DOHH2 (cell line): ENCODE data around the gene DOK6.

Experiments used
- H3F3A ChIP-seq: fragments of 200-600 bp; sonication (generic), shearing (Covaris generic); 2 replicates; pipeline ENCODE4 v1.6.0; 2016; ENCODE audit warnings: antibody characterized with exemption, mild to moderate bottlenecking; ENCODE audit not compliant: control insufficient read depth, insufficient read depth
- H3K27ac ChIP-seq: fragments of 200-600 bp; sonication (generic); 2 replicates; pipeline ENCODE4 v1.5.1; 2014; ENCODE audit warnings: low read depth, mild to moderate bottlenecking, low read length, moderate library complexity
- H3K27me3 ChIP-seq: fragments of 200-600 bp; sonication (generic); 2 replicates; pipeline ENCODE4 v1.6.1; 2014; ENCODE audit warnings: mild to moderate bottlenecking, low read length, mixed read lengths; ENCODE audit not compliant: control insufficient read depth
- H3K36me3 ChIP-seq: fragments of 200-600 bp; sonication (generic); 2 replicates; pipeline ENCODE4 v1.6.1; 2014; ENCODE audit warnings: mild to moderate bottlenecking, low read length, moderate library complexity, mixed read lengths; ENCODE audit not compliant: control insufficient read depth
- H3K4me1 ChIP-seq: fragments of 200-600 bp; sonication (generic); 2 replicates; pipeline ENCODE4 v1.6.1; 2014; ENCODE audit warnings: mild to moderate bottlenecking, low read length, mixed read lengths; ENCODE audit not compliant: control insufficient read depth
- H3K4me2 ChIP-seq: fragments of 200-600 bp; sonication (generic); 2 replicates; pipeline ENCODE4 v1.6.0; 2014; ENCODE audit warnings: mild to moderate bottlenecking, low read length, moderate library complexity
- H3K4me3 ChIP-seq: fragments of 200-600 bp; sonication (generic); 2 replicates; pipeline ENCODE4 v1.5.1; 2014; ENCODE audit warnings: mild to moderate bottlenecking, low read length, mixed read lengths
- H3K79me2 ChIP-seq: fragments of 200-600 bp; sonication (generic); 2 replicates; pipeline ENCODE4 v1.6.1; 2014; ENCODE audit warnings: mild to moderate bottlenecking, low read length, mixed read lengths; ENCODE audit not compliant: control insufficient read depth
- H3K9me2 ChIP-seq: fragments of 200-600 bp; sonication (generic); replicated peaks from 2 replicates; pipeline ENCODE4 v1.6.1; 2014; ENCODE audit warnings: mild to moderate bottlenecking, low read length, mixed read lengths; ENCODE audit not compliant: control insufficient read depth
- H3K9me3 ChIP-seq: fragments of 200-600 bp; sonication (generic); 2 replicates; pipeline ENCODE4 v1.6.1; 2014; ENCODE audit warnings: antibody characterized with exemption, low read length, mixed read lengths; ENCODE audit not compliant: control insufficient read depth, insufficient read depth
- H4K20me1 ChIP-seq: fragments of 200-600 bp; sonication (generic); 2 replicates; pipeline ENCODE4 v1.6.0; 2014; ENCODE audit warnings: low read depth, mild to moderate bottlenecking, antibody characterized with exemption, low read length, moderate library complexity; ENCODE audit not compliant: control insufficient read depth, insufficient read depth
- EZH2phosphoT487 ChIP-seq: fragments of 200-600 bp; sonication (generic); IDR thresholded peaks from 2 replicates; pipeline ENCODE4 v1.6.1; 2017; ENCODE audit warnings: borderline replicate concordance, mild to moderate bottlenecking, antibody characterized with exemption, low read length, moderate library complexity, mixed read lengths
- TF ChIP-seq, protein P1 (sequence below): fragments of 200-600 bp; sonication (generic); IDR thresholded peaks from one replicate; pipeline ENCODE4 v1.5.1; 2014; ENCODE audit warnings: antibody characterized with exemption, mild to moderate bottlenecking, low read depth, low read length; ENCODE audit not compliant: poor library complexity, severe bottlenecking

The DOK6 gene

DNA sequence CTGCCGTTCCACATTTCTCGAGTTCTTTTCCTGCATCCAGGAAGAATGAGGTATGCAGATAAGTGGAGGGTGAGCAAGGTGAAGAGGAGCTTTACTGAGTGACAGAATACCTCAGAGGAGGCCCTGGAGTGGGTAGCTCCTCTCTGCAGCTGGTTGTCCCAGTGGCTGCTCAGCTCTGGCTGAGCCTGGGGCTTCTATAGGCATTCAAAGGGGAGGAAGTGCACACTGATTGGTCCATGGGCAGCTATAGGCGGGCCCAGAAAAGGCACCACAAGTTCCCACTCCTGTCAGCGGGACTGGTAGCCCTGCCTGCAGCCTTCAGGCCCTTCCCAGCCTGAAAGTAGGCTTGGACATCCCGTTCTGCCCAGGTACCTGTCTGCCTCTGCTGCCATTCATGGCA lies 94.7 kb downstream of the DOK6 start:
- H3K4me2 ChIP-seq = no peak overlapping the region
- no peaks in the 10 kb centered on the region for H3K9me2 ChIP-seq
- H3K4me1 ChIP-seq = no peaks in the 10 kb centered on the region
- TF ChIP-seq EZH2phosphoT487 = no peak
- TF ChIP-seq, protein P1, sequence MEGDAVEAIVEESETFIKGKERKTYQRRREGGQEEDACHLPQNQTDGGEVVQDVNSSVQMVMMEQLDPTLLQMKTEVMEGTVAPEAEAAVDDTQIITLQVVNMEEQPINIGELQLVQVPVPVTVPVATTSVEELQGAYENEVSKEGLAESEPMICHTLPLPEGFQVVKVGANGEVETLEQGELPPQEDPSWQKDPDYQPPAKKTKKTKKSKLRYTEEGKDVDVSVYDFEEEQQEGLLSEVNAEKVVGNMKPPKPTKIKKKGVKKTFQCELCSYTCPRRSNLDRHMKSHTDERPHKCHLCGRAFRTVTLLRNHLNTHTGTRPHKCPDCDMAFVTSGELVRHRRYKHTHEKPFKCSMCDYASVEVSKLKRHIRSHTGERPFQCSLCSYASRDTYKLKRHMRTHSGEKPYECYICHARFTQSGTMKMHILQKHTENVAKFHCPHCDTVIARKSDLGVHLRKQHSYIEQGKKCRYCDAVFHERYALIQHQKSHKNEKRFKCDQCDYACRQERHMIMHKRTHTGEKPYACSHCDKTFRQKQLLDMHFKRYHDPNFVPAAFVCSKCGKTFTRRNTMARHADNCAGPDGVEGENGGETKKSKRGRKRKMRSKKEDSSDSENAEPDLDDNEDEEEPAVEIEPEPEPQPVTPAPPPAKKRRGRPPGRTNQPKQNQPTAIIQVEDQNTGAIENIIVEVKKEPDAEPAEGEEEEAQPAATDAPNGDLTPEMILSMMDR = no peak
- H3K36me3 ChIP-seq = no peaks in the 10 kb centered on the region
- H3F3A ChIP-seq = no peaks in the 10 kb centered on the region
- H3K4me3 ChIP-seq = no peak overlapping the region
- no peaks in the 10 kb centered on the region for H3K79me2 ChIP-seq
- no peaks in the 10 kb centered on the region for H4K20me1 ChIP-seq
- H3K27ac ChIP-seq = no peak overlapping the region
- H3K27me3 ChIP-seq = no peaks in the 10 kb centered on the region
- no peaks in the 10 kb centered on the region; the same call in 1 of the 2 replicates for H3K9me3 ChIP-seq

DNA sequence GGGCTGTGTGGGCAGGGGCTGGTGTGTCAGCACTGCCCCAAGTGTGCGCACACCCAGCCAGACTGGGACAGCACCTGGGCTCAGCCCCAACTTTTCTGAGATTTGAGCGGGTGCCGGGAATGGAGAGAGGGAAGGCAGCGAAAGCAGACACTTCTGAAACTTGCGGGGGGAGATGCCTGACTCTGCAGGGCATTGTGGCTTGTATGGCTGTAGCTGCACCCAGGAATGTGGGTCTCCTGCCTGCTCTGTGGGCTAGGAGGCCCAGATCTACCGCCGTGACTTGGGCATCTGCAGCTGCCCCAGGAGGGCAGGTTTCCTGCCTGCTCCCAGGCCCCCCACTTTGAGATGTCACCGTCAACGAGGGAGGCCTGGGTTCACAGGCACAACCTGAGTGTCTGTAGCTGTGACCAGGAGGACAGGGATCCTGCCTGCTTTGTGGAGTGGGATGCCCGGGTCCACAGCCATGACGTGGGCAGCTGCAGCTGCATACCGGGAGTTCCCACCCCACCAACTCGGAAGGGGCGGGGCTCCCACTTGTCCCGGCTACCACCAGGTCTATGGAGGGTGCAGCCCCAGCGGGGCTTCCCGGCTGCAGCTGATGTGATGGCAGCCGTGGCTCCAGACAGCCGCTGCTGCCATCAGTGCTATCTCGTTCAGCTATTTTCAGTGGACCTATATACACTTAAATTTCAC lies 95.3 kb downstream of the DOK6 start:
- TF ChIP-seq EZH2phosphoT487 = no peak
- TF ChIP-seq, protein P1 = no peak
- H3K27ac ChIP-seq = no peak overlapping the region
- no peak overlapping the region for H3K4me2 ChIP-seq
- no peaks in the 10 kb centered on the region for H3K4me1 ChIP-seq
- H3K9me2 ChIP-seq = no peaks in the 10 kb centered on the region
- H3K79me2 ChIP-seq = no peaks in the 10 kb centered on the region
- no peaks in the 10 kb centered on the region for H3F3A ChIP-seq
- H3K27me3 ChIP-seq = no peaks in the 10 kb centered on the region
- H3K36me3 ChIP-seq = no peaks in the 10 kb centered on the region
- H3K4me3 ChIP-seq = no peak overlapping the region
- H4K20me1 ChIP-seq = no peaks in the 10 kb centered on the region
- no peaks in the 10 kb centered on the region; the same call in 1 of the 2 replicates for H3K9me3 ChIP-seq

DNA sequence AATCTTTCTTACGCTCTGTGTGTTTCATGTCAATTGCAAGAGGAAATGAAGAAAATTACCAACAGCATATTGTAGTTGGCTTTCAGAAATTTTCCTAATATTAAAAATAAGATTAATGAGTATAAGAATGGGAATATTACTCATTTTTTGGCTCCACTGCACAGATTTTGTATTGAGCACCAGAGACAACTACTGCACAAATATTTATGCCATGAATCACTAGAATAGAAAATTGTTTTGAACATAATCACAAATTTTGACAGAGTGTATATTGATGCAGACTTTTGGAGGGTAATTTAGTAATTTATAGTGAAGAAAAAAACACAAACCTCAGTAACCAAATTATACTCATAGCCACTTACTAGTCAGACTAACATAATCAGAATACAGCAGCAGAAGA lies 118.3 kb downstream of the DOK6 start:
- no peaks in the 10 kb centered on the region for H3K36me3 ChIP-seq
- no peak for TF ChIP-seq EZH2phosphoT487
- TF ChIP-seq, protein P1 = no peak
- no peak overlapping the region for H3K27ac ChIP-seq

More for the DNA sequence above, 118.3 kb downstream of the DOK6 start:
- no peaks in the 10 kb centered on the region for H4K20me1 ChIP-seq
- no peaks in the 10 kb centered on the region for H3K79me2 ChIP-seq
- H3K27me3 ChIP-seq = no peaks in the 10 kb centered on the region
- no peaks in the 10 kb centered on the region for H3K9me3 ChIP-seq
- no peaks in the 10 kb centered on the region for H3K4me1 ChIP-seq
- no peaks in the 10 kb centered on the region for H3F3A ChIP-seq
- no peak overlapping the region for H3K4me3 ChIP-seq
- H3K9me2 ChIP-seq = no peaks in the 10 kb centered on the region; the same call in 1 of the 2 replicates
- H3K4me2 ChIP-seq = no peak overlapping the region
